IMR-90 (cell line): ENCODE data around the gene PLA2G12A. TPM values are rescaled to one million over a fixed set of nuclear protein-coding genes. Genes with fewer than 3 reads are reported as not detected.

Experiments
- ATAC-seq: fragments of 200-7000 bp; cut with Tn5 transposase; 2 replicates; pipeline ENCODE4 v1.9.1; 2020; ENCODE audit warnings: low read depth, mild to moderate bottlenecking, moderate library complexity
- BruUV-seq: library from RNA; stranded (reverse); fragments of 400-500 nt; replicated peaks from 2 replicates; lab custom pipeline; 2021; lab: Mats Ljungman, UMichigan
- CTCF ChIA-PET: fragments of 300-600 bp; formaldehyde crosslinking; extraction: SDS; loops from one replicate; lab custom pipeline; 2021; ENCODE audit warnings: antibody characterized with exemption; lab: Yijun Ruan, JAX
- POLR2A ChIA-PET: fragments of 300-600 bp; sonication (Branson Sonifier 250); formaldehyde crosslinking; loops from one replicate; lab custom pipeline; 2022; ENCODE audit warnings: antibody characterized with exemption; ENCODE audit not compliant: unreplicated experiment; lab: Charles Lee
- DNase-seq: peaks from one replicate; pipeline ENCODE4 v3.0.0; 2013
- H2AFZ ChIP-seq: replicated peaks from 2 replicates; pipeline ENCODE3; 2013; ENCODE audit warnings: low read length, mild to moderate bottlenecking; ENCODE audit not compliant: poor library complexity
- H2AK5ac ChIP-seq: 2 replicates; pipeline ENCODE4 v1.6.1; 2013; ENCODE audit warnings: low read depth, low read length, inconsistent platforms
- H2AK9ac ChIP-seq: replicated peaks from 2 replicates; pipeline ENCODE3; 2013; ENCODE audit warnings: mild to moderate bottlenecking, low read depth, low read length, moderate library complexity; ENCODE audit not compliant: poor library complexity
- H2BK120ac ChIP-seq: 2 replicates; pipeline ENCODE4 v1.6.1; 2013; ENCODE audit warnings: low read depth, low read length, inconsistent platforms
- H2BK15ac ChIP-seq: 3 replicates; pipeline ENCODE4 v1.6.1; 2013; ENCODE audit warnings: low read depth, low read length, inconsistent platforms
- H2BK20ac ChIP-seq: 2 replicates; pipeline ENCODE4 v1.6.1; 2013; ENCODE audit warnings: low read depth, mild to moderate bottlenecking, inconsistent platforms, low read length, moderate library complexity
- H2BK5ac ChIP-seq: 2 replicates; pipeline ENCODE4 v1.6.1; 2013; ENCODE audit warnings: mild to moderate bottlenecking, low read depth, low read length, inconsistent platforms; ENCODE audit not compliant: poor library complexity, severe bottlenecking
- H3K14ac ChIP-seq: replicated peaks from 2 replicates; pipeline ENCODE4 v1.6.1; 2013; ENCODE audit warnings: low read depth, low read length, inconsistent platforms
- H3K18ac ChIP-seq: 2 replicates; pipeline ENCODE4 v1.6.1; 2013; ENCODE audit warnings: low read depth, low read length, control low read depth
- H3K23ac ChIP-seq: 2 replicates; pipeline ENCODE4 v1.6.1; 2013; ENCODE audit warnings: low read depth, low read length, inconsistent platforms
- H3K27ac ChIP-seq: 2 replicates; pipeline ENCODE4 v1.5.1; 2013; ENCODE audit warnings: mild to moderate bottlenecking, control low read depth, low read length; ENCODE audit not compliant: insufficient read depth
- H3K27me3 ChIP-seq: 2 replicates; pipeline ENCODE4 v1.6.1; 2013; ENCODE audit warnings: low read length; ENCODE audit not compliant: control insufficient read depth, insufficient read depth
- H3K36me3 ChIP-seq: 2 replicates; pipeline ENCODE4 v1.6.1; 2013; ENCODE audit warnings: low read length, mixed read lengths; ENCODE audit not compliant: control insufficient read depth, insufficient read depth
- H3K4ac ChIP-seq: 2 replicates; pipeline ENCODE4 v1.6.1; 2013; ENCODE audit warnings: low read depth, low read length, inconsistent platforms
- H3K4me1 ChIP-seq: 2 replicates; pipeline ENCODE4 v1.6.1; 2013; ENCODE audit warnings: low read length, mixed read lengths; ENCODE audit not compliant: control insufficient read depth, insufficient read depth
- H3K4me2 ChIP-seq: 2 replicates; pipeline ENCODE4 v1.6.1; 2013; ENCODE audit warnings: low read depth, mild to moderate bottlenecking, control low read depth, low read length, moderate library complexity
- H3K4me3 ChIP-seq: 2 replicates; pipeline ENCODE4 v1.5.1; 2013; ENCODE audit warnings: low read depth, mild to moderate bottlenecking, control low read depth, low read length, moderate library complexity; ENCODE audit not compliant: insufficient read depth
- H3K56ac ChIP-seq: 2 replicates; pipeline ENCODE4 v1.6.1; 2013; ENCODE audit warnings: low read length, inconsistent platforms; ENCODE audit not compliant: insufficient read depth; ENCODE audit errors: extremely low read depth
- H3K79me1 ChIP-seq, 2 experiments: 2 replicates each; pipeline ENCODE4 v1.6.1; 2013; ENCODE audit warnings: low read length in 2 of 2, inconsistent platforms in 1 of 2, low read depth in 1 of 2
- H3K9ac ChIP-seq: 2 replicates; pipeline ENCODE4 v1.6.1; 2013; ENCODE audit warnings: low read depth, low read length, control low read depth
- H3K9me1 ChIP-seq: 2 replicates; pipeline ENCODE4 v1.6.1; 2013; ENCODE audit warnings: low read length, inconsistent platforms; ENCODE audit not compliant: insufficient read depth
- H3K9me3 ChIP-seq: 2 replicates; pipeline ENCODE4 v1.6.1; 2013; ENCODE audit warnings: low read length; ENCODE audit not compliant: control insufficient read depth, insufficient read depth
- H4K20me1 ChIP-seq: 2 replicates; pipeline ENCODE4 v1.6.1; 2013; ENCODE audit warnings: low read length, inconsistent platforms; ENCODE audit not compliant: insufficient read depth
- H4K5ac ChIP-seq: 2 replicates; pipeline ENCODE4 v1.6.1; 2013; ENCODE audit warnings: mild to moderate bottlenecking, low read depth, low read length, control low read depth
- H4K8ac ChIP-seq, 2 experiments: 2 replicates each; pipeline ENCODE4 v1.6.1; 2013; ENCODE audit warnings: low read depth in 2 of 2, low read length in 2 of 2, control low read depth in 1 of 2, inconsistent platforms in 1 of 2
- H4K91ac ChIP-seq: 2 replicates; pipeline ENCODE4 v1.6.1; 2013; ENCODE audit warnings: low read depth, low read length, inconsistent platforms; ENCODE audit not compliant: insufficient read depth
- CHD1 ChIP-seq: IDR thresholded peaks from 2 replicates; pipeline ENCODE4 v1.6.1; 2012; ENCODE audit warnings: low read depth, low read length, improper control_type of control experiment
- FOS ChIP-seq: fragments of 150-350 bp; IDR thresholded peaks from 2 replicates; pipeline ENCODE4 v1.6.1; 2016; ENCODE audit warnings: low read depth, low read length
- MXI1 ChIP-seq: IDR thresholded peaks from 2 replicates; pipeline ENCODE4 v1.6.1; 2012; ENCODE audit warnings: low read depth, mild to moderate bottlenecking, low read length, moderate library complexity, borderline replicate concordance
- WGBS, 2 experiments: methylation state at CpG; one replicate each; pipeline versions ENCODE4 v1.1.5 to v1.1.7; 2013; ENCODE audit warnings: missing lambda C conversion rate in 2 of 2; ENCODE audit not compliant: insufficient read length in 1 of 2; ENCODE audit errors: extremely low coverage in 2 of 2; 5-methylcytosine and 5-hydroxymethylcytosine counted together
- dilution Hi-C: fragments of 300-500 bp; cut with HindIII; formaldehyde crosslinking; loops from one replicate; pipeline ENCODE4 v1.14.3; 2018; ENCODE audit warnings: low sequenced_read_pairs; ENCODE audit not compliant: unreplicated experiment
- in situ Hi-C: fragments of 300-500 bp; cut with MboI; formaldehyde crosslinking; loops from 3 replicates; pipeline ENCODE4 v1.14.3; 2019; ENCODE audit warnings: low sequenced_read_pairs, inconsistent platforms, mixed read lengths
- intact Hi-C: fragments of 100-400 bp; cut with micrococcal nuclease; formaldehyde crosslinking; loops from 2 replicates; pipeline ENCODE4 v1.10.0; 2022
- polyA plus RNA-seq, 3 experiments: library from polyadenylated mRNA; depleted of rRNA; stranded (reverse); fragments of >200 nt; gene quantifications; 2 replicates each; pipeline ENCODE4 v1.2.3, GENCODE V29; 2012; ENCODE audit warnings: low replicate concordance in 1 of 3
- total RNA-seq: library from RNA; depleted of rRNA; stranded (reverse); fragments of >200 nt; gene quantifications from 2 replicates; pipeline ENCODE4 v1.2.3, GENCODE V29; 2012

Gene PLA2G12A
- total and polyA plus RNA-seq, 2 of the 4 experiments (the other 2 are of a cell fraction): 10.3 to 17.4 TPM

DNA sequence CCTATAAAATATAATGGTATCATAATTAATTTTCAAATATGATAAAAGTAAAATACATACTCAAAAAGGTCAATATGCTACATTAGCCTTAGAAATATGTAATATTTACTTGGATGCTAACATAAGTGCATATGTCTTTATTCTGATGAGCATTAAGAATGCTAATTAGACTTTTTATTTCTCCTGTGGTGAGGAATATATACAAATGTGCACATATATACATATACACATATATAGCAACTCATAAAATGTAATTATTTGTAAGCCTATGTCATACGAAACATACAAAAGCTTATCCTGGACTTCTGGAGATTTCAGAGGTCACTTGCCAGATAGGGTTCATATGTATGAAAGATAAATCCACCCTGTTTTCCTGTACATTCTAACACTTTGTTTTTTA is 11.1 kb downstream of the PLA2G12A start:
- no peak overlapping the region for H3K56ac ChIP-seq
- ATAC-seq: no peak
- dilution Hi-C loops (no loop called here), intact Hi-C loops (no loop called here), in situ Hi-C loops (no loop called here)
- CTCF ChIA-PET: no interaction called here
- POLR2A ChIA-PET: no interaction called here
- no peak overlapping the region for H3K18ac ChIP-seq
- H3K36me3 ChIP-seq: no peaks in the 10 kb centered on the region
- peaks cover 2% of the 10 kb centered on the region; the same call in 1 of the 2 replicates for H3K9me3 ChIP-seq
- H3K23ac ChIP-seq: no peak overlapping the region
- H3K14ac ChIP-seq: no peak overlapping the region
- H3K4me3 ChIP-seq: no peak overlapping the region
- H3K79me1 ChIP-seq: peaks cover 14 to 16% of the 10 kb centered on the region in 2 experiments
- H2BK15ac ChIP-seq: no peak overlapping the region
- no peak overlapping the region for H2AK9ac ChIP-seq
- no peaks in the 10 kb centered on the region for H4K20me1 ChIP-seq
- H3K4ac ChIP-seq: no peak overlapping the region
- H3K4me2 ChIP-seq: no peak overlapping the region
- no peaks in the 10 kb centered on the region for H3K9me1 ChIP-seq
- no peak for TF ChIP-seq FOS
- no peak for TF ChIP-seq MXI1
- no peak for TF ChIP-seq CHD1
- no peak overlapping the region for H3K9ac ChIP-seq
- WGBS, 2 experiments: no CpG with 5 or more reads among the region's 1 CpG
- H2AFZ ChIP-seq: no peak overlapping the region
- 0 out of 2 replicates have a peak, but pooled peaks cover 3% of the 10 kb centered on the region for H3K4me1 ChIP-seq
- H2BK20ac ChIP-seq: no peak overlapping the region
- no peak overlapping the region for H2BK120ac ChIP-seq
- no TSS peak for BruUV-seq
- no peak overlapping the region for H3K27ac ChIP-seq
- no peak for DNase-seq
- no peak overlapping the region for H2BK5ac ChIP-seq
- H4K5ac ChIP-seq: no peak overlapping the region
- H4K91ac ChIP-seq: no peak overlapping the region
- H3K27me3 ChIP-seq: no peaks in the 10 kb centered on the region
- no peak overlapping the region for H2AK5ac ChIP-seq
- no peak overlapping the region for H4K8ac ChIP-seq
